Endothelial cell of umbilical vein (primary cell): ENCODE data around the gene APP. TPM values are rescaled to one million over a fixed set of nuclear protein-coding genes. Genes with fewer than 3 reads are reported as not detected.

Experiments
- BruUV-seq: library from RNA; stranded (reverse); fragments of 400-500 nt; replicated peaks from 2 replicates; lab custom pipeline; 2021; lab: Mats Ljungman, UMichigan
- CTCF ChIA-PET: fragments of 300-600, 350-600 bp; sonication (Branson Sonifier 250); formaldehyde crosslinking; loops from one replicate; lab custom pipeline; 2021; ENCODE audit warnings: antibody characterized with exemption, inconsistent platforms; lab: Charles Lee
- POLR2A ChIA-PET: fragments of 300-600, 350-600 bp; sonication (Branson Sonifier 250); formaldehyde crosslinking; loops from one replicate; lab custom pipeline; 2021; ENCODE audit warnings: antibody characterized with exemption, inconsistent platforms; lab: Charles Lee
- DNase-seq: peaks from one replicate; pipeline ENCODE4 v3.0.0-alpha.2; 2011; ENCODE audit warnings: low read depth, low spot score
- FAIRE-seq: peaks from 2 replicates; lab custom pipeline; 2011; peaks lifted over from hg19 to GRCh38; lab: Jason Lieb, UNC
- H2AFZ ChIP-seq: 2 replicates; pipeline ENCODE4 v1.6.0; 2012; ENCODE audit warnings: low read depth, low read length, control low read depth, inconsistent platforms
- H3K27ac ChIP-seq: 2 replicates; pipeline ENCODE4 v1.5.1; 2011; ENCODE audit warnings: low read depth, mild to moderate bottlenecking, control low read depth, low read length, moderate library complexity; ENCODE audit not compliant: insufficient read depth
- H3K27me3 ChIP-seq, 2 experiments: 2 replicates each; pipeline versions ENCODE4 v1.6.0 to v1.6.1; 2011; ENCODE audit warnings: low read length in 2 of 2, mixed read lengths in 1 of 2; ENCODE audit not compliant: control insufficient read depth in 2 of 2, insufficient read depth in 2 of 2
- H3K36me3 ChIP-seq, 2 experiments: 2 replicates in 1 of 2; 3 replicates in 1 of 2; pipeline ENCODE4 v1.5.1; 2011; ENCODE audit warnings: low read length in 2 of 2, mild to moderate bottlenecking in 1 of 2, moderate library complexity in 1 of 2; ENCODE audit not compliant: control insufficient read depth in 2 of 2, insufficient read depth in 2 of 2; ENCODE audit errors: extremely low read depth in 1 of 2
- H3K4me1 ChIP-seq: 3 replicates; pipeline ENCODE4 v1.5.1; 2011; ENCODE audit warnings: mild to moderate bottlenecking, low read length; ENCODE audit not compliant: control insufficient read depth, insufficient read depth; ENCODE audit errors: extremely low read depth
- H3K4me2 ChIP-seq: 2 replicates; pipeline ENCODE4 v1.6.1; 2011; ENCODE audit warnings: low read length, control low read depth, mixed read lengths; ENCODE audit not compliant: insufficient read depth
- H3K4me3 ChIP-seq, 3 experiments: fragments of 200-600 bp in 1 of 3; sonication (generic), shearing (Covaris generic) in 1 of 3; replicated peaks in 1 of 3; 2 replicates each; pipeline ENCODE4 v1.5.1; 2011 to 2016; ENCODE audit warnings: control low read depth in 3 of 3, low read length in 3 of 3, mild to moderate bottlenecking in 2 of 3, inconsistent platforms in 1 of 3, low read depth in 1 of 3, moderate library complexity in 1 of 3; ENCODE audit not compliant: insufficient read depth in 1 of 3
- H3K79me2 ChIP-seq: 2 replicates; pipeline ENCODE4 v1.6.0; 2012; ENCODE audit warnings: low read length, inconsistent platforms; ENCODE audit not compliant: control insufficient read depth, insufficient read depth
- H3K9ac ChIP-seq: replicated peaks from 2 replicates; pipeline ENCODE3; 2011; ENCODE audit warnings: low read length, control low read depth; ENCODE audit not compliant: insufficient read depth; ENCODE audit errors: extremely low read depth
- H3K9me1 ChIP-seq: replicated peaks from 3 replicates; pipeline ENCODE4 v1.6.0; 2011; ENCODE audit warnings: mild to moderate bottlenecking, low read length; ENCODE audit not compliant: control insufficient read depth, insufficient read depth; ENCODE audit errors: extremely low read depth
- H3K9me3 ChIP-seq: replicated peaks from 2 replicates; pipeline ENCODE4 v1.5.1; 2012; ENCODE audit warnings: low read length, inconsistent platforms; ENCODE audit not compliant: control insufficient read depth, insufficient read depth
- H4K20me1 ChIP-seq: replicated peaks from 2 replicates; pipeline ENCODE3; 2011; ENCODE audit warnings: mild to moderate bottlenecking, low read length; ENCODE audit not compliant: control insufficient read depth, insufficient read depth; ENCODE audit errors: extremely low read depth
- EZH2 ChIP-seq: IDR thresholded peaks from 2 replicates; pipeline ENCODE4 v1.6.1; 2012; ENCODE audit warnings: borderline replicate concordance, low read depth, mild to moderate bottlenecking, moderate library complexity, low read length, inconsistent platforms; ENCODE audit not compliant: severe bottlenecking
- FOS ChIP-seq: IDR thresholded peaks from 2 replicates; pipeline ENCODE4 v1.6.1; 2011; ENCODE audit warnings: mild to moderate bottlenecking, low read length, moderate library complexity, borderline replicate concordance; ENCODE audit not compliant: insufficient read depth
- GATA2 ChIP-seq: IDR thresholded peaks from 2 replicates; pipeline ENCODE4 v1.7.0; 2011; ENCODE audit warnings: low read depth, mild to moderate bottlenecking, moderate library complexity, mixed read lengths, low read length; ENCODE audit not compliant: insufficient read length, insufficient read depth
- JUN ChIP-seq: IDR thresholded peaks from 2 replicates; pipeline ENCODE4 v1.6.1; 2011; ENCODE audit warnings: borderline replicate concordance, low read depth; ENCODE audit not compliant: insufficient read length, insufficient read depth
- MAX ChIP-seq: IDR thresholded peaks from 2 replicates; pipeline ENCODE4 v1.6.1; 2011; ENCODE audit not compliant: insufficient read depth, insufficient read length
- MYC ChIP-seq: IDR thresholded peaks from one replicate; pipeline ENCODE4 v1.6.1; 2011; ENCODE audit warnings: mild to moderate bottlenecking, low read depth, low read length
- POLR2A ChIP-seq: IDR thresholded peaks from 2 replicates; pipeline ENCODE4 v1.6.1; 2012; ENCODE audit warnings: low read depth, mild to moderate bottlenecking, control low read depth, low read length
- POLR2AphosphoS5 ChIP-seq: IDR thresholded peaks from 2 replicates; pipeline ENCODE4 v1.6.1; 2012; ENCODE audit warnings: low read depth, mild to moderate bottlenecking, control low read depth, low read length, moderate library complexity; ENCODE audit not compliant: insufficient read depth
- dilution Hi-C: fragments of 300-500 bp; cut with MboI; formaldehyde crosslinking; loops from one replicate; pipeline ENCODE4 v1.15.0; 2019; ENCODE audit warnings: low sequenced_read_pairs; ENCODE audit not compliant: extremely low pct_ligation_motif_present
- intact Hi-C: fragments of 100-400 bp; cut with micrococcal nuclease; formaldehyde crosslinking; loops from one replicate; pipeline ENCODE4 v1.10.0; 2022
- polyA plus RNA-seq, 4 experiments: library from polyadenylated mRNA; depleted of rRNA in 3 of 4; stranded (reverse) in 3 of 4; unstranded in 1 of 4; fragments of >200 nt; gene quantifications; 2 replicates each; pipeline versions ENCODE4 v1.2.1 to v1.2.3, GENCODE V29; 2011 to 2012; ENCODE audit warnings: missing spikeins in 1 of 4
- total RNA-seq: library from RNA; stranded (reverse); gene quantifications from 2 replicates; pipeline ENCODE4 v1.2.3, GENCODE V29; 2021
- TF ChIP-seq, protein P1 (sequence below), 2 donors: IDR thresholded peaks; 1 replicate in 1 of 2; 2 replicates in 1 of 2; pipeline ENCODE4 v1.5.1; 2011; ENCODE audit warnings: low read length in 2 of 2, mild to moderate bottlenecking in 2 of 2, moderate library complexity in 2 of 2, control low read depth in 1 of 2, inconsistent platforms in 1 of 2, low read depth in 1 of 2; ENCODE audit not compliant: insufficient read depth in 1 of 2; ENCODE audit errors: extremely low read depth in 1 of 2

The APP gene
- total and polyA plus RNA-seq, 2 donors (not counting 3 experiments of a cell fraction or from before 2014, with no cell fraction given), result 914 to 928 TPM

DNA sequence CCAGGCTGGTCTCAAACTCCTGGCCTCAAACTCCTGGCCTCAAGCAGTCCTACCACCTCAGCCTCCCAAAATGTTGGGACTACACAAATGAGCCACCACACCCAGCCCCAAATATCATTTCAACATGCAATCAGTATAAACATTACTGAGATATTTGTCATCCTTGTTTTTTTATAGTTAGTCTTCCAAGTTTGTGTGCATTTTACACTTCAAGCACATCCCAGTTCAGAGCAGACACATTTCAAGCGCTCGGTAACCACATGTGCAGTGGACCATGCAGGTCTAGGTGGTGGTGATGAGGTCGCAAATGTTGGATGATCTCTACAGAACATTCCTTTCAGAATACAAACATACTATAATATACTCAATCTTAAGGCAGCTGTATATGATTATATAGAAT lies 23.8 kb upstream of the APP start:
- Histone ChIP-seq H3K36me3 (no peaks in the 10 kb centered on the region), H3K79me2 (no peaks in the 10 kb centered on the region), H4K20me1 (no peaks in the 10 kb centered on the region), H3K27me3 (peaks cover 3 to 4% of the 10 kb centered on the region in 2 experiments), H3K9me1 (no peaks in the 10 kb centered on the region), H3K4me1 (no peaks in the 10 kb centered on the region), H3K4me2 (no peak overlapping the region), H3K4me3 (no peak overlapping the region), H3K27ac (no peak overlapping the region), H3K9me3 (no peaks in the 10 kb centered on the region), H3K9ac (no peak overlapping the region), H2AFZ (no peak overlapping the region)
- DNase-seq (no peak), FAIRE-seq (no peak)
- POLR2A ChIA-PET, result no interaction called here
- CTCF ChIA-PET, result no interaction called here
- no TSS peak for BruUV-seq
- intact Hi-C loops (no loop called here), dilution Hi-C loops (no loop called here)
- TF ChIP-seq MYC, result no peak
- TF ChIP-seq, protein P1, sequence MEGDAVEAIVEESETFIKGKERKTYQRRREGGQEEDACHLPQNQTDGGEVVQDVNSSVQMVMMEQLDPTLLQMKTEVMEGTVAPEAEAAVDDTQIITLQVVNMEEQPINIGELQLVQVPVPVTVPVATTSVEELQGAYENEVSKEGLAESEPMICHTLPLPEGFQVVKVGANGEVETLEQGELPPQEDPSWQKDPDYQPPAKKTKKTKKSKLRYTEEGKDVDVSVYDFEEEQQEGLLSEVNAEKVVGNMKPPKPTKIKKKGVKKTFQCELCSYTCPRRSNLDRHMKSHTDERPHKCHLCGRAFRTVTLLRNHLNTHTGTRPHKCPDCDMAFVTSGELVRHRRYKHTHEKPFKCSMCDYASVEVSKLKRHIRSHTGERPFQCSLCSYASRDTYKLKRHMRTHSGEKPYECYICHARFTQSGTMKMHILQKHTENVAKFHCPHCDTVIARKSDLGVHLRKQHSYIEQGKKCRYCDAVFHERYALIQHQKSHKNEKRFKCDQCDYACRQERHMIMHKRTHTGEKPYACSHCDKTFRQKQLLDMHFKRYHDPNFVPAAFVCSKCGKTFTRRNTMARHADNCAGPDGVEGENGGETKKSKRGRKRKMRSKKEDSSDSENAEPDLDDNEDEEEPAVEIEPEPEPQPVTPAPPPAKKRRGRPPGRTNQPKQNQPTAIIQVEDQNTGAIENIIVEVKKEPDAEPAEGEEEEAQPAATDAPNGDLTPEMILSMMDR (IDR thresholded peaks at IDR 0.05; ENCODE audit: extremely low read depth in 1 of 2, insufficient read depth in 1 of 2, low read depth in 1 of 2, low read length in 2 of 2), result no peak

- no peaks in the 10 kb centered on the region for H3K36me3 ChIP-seq
- intact Hi-C loops (no loop called here), dilution Hi-C loops (no loop called here)
- no TSS peak for BruUV-seq
- H2AFZ ChIP-seq, result no peak overlapping the region
- DNase-seq, result no peak
- H3K79me2 ChIP-seq, result no peaks in the 10 kb centered on the region
- H3K27ac ChIP-seq, result no peak overlapping the region
- H3K9me1 ChIP-seq, result no peaks in the 10 kb centered on the region
- H3K4me3 ChIP-seq, result no peak overlapping the region
- no peak for FAIRE-seq
- ChIA-PET CTCF (no interaction called here), POLR2A (no interaction called here)
- TF ChIP-seq GATA2, result no peak
- no peak for TF ChIP-seq POLR2AphosphoS5
- TF ChIP-seq, protein P1 (IDR thresholded peaks at IDR 0.05; ENCODE audit: extremely low read depth in 1 of 2, insufficient read depth in 1 of 2, low read depth in 1 of 2, low read length in 2 of 2), result no peak
- TF ChIP-seq POLR2A, result no peak
- no peak for TF ChIP-seq MYC
- TF ChIP-seq JUN, result no peak
- TF ChIP-seq EZH2, result no peak
- TF ChIP-seq MAX, result no peak
- no peak for TF ChIP-seq FOS
- H4K20me1 ChIP-seq, result no peaks in the 10 kb centered on the region
- H3K27me3 ChIP-seq, result peaks cover 5 to 7% of the 10 kb centered on the region in 2 experiments
- H3K9me3 ChIP-seq, result no peaks in the 10 kb centered on the region
- H3K4me2 ChIP-seq, result no peak overlapping the region
- no peak overlapping the region for H3K9ac ChIP-seq
- no peaks in the 10 kb centered on the region for H3K4me1 ChIP-seq
These were observed 21.0 kb upstream of the APP start for GRCh38 chr21:26191609-26192008.
